GM23248 (cell line): ENCODE measurements around the gene JAK2. TPM values are rescaled to one million over a fixed set of nuclear protein-coding genes. Genes with fewer than 3 reads are reported as not detected.
"Not testable (repeated sequence)": the region's sequence is repeated elsewhere in the genome, so short reads cannot be mapped to it uniquely, and the experiment has no call there.

Source experiments
- DNase-seq: peaks from one replicate; pipeline ENCODE4 v3.0.0-alpha.2; 2015
- H2AFZ ChIP-seq: fragments of 200-600 bp; sonication (generic); 2 replicates; pipeline ENCODE4 v1.6.1; 2016; ENCODE audit warnings: antibody characterized with exemption
- H3F3A ChIP-seq: fragments of 200-600 bp; sonication (generic); 2 replicates; pipeline ENCODE4 v1.6.1; 2016; ENCODE audit warnings: mild to moderate bottlenecking, antibody characterized with exemption, mixed run types; ENCODE audit not compliant: insufficient read depth
- H3K27ac ChIP-seq: fragments of 200-600 bp; sonication (generic); 2 replicates; pipeline ENCODE4 v1.5.1; 2016; ENCODE audit warnings: mild to moderate bottlenecking
- H3K27me3 ChIP-seq: fragments of 200-600 bp; sonication (generic); replicated peaks from 2 replicates; pipeline ENCODE4 v1.6.1; 2016; ENCODE audit warnings: mild to moderate bottlenecking; ENCODE audit not compliant: insufficient read depth
- H3K36me3 ChIP-seq: fragments of 200-600 bp; sonication (generic); 2 replicates; pipeline ENCODE4 v1.6.1; 2016; ENCODE audit warnings: low read depth, mild to moderate bottlenecking
- H3K4me1 ChIP-seq: fragments of 200-600 bp; sonication (generic); 2 replicates; pipeline ENCODE4 v1.6.1; 2016; ENCODE audit warnings: mild to moderate bottlenecking; ENCODE audit not compliant: insufficient read depth
- H3K4me2 ChIP-seq: fragments of 200-600 bp; sonication (generic); one replicate; pipeline ENCODE4 v1.6.1; 2016; ENCODE audit warnings: mild to moderate bottlenecking; ENCODE audit not compliant: unreplicated experiment
- H3K4me3 ChIP-seq: fragments of 200-600 bp; sonication (generic); 2 replicates; pipeline ENCODE4 v1.5.1; 2016; ENCODE audit warnings: mild to moderate bottlenecking
- H3K79me2 ChIP-seq: fragments of 200-600 bp; sonication (generic); 2 replicates; pipeline ENCODE4 v1.6.1; 2016; ENCODE audit warnings: mild to moderate bottlenecking; ENCODE audit not compliant: insufficient read depth
- H3K9ac ChIP-seq: fragments of 200-600 bp; sonication (generic); 2 replicates; pipeline ENCODE4 v1.6.1; 2016; ENCODE audit warnings: mild to moderate bottlenecking
- H3K9me2 ChIP-seq: fragments of 200-600 bp; sonication (generic); 2 replicates; pipeline ENCODE4 v1.6.1; 2016; ENCODE audit warnings: mixed run types, mild to moderate bottlenecking, moderate library complexity; ENCODE audit not compliant: insufficient read depth
- H3K9me3 ChIP-seq: fragments of 200-600 bp; sonication (generic); one replicate; pipeline ENCODE4 v1.6.1; 2017; ENCODE audit warnings: low read depth
- H4K20me1 ChIP-seq: fragments of 200-600 bp; sonication (generic); 2 replicates; pipeline ENCODE4 v1.6.0; 2016; ENCODE audit not compliant: insufficient read depth
- EZH2 ChIP-seq: fragments of 200-600 bp; sonication (generic); IDR thresholded peaks from 2 replicates; pipeline ENCODE4 v1.6.1; 2018; ENCODE audit warnings: antibody characterized with exemption, mild to moderate bottlenecking; ENCODE audit not compliant: insufficient read depth, poor library complexity, severe bottlenecking
- EZH2phosphoT487 ChIP-seq: fragments of 200-600 bp; sonication (generic); IDR thresholded peaks from 2 replicates; pipeline ENCODE4 v1.6.1; 2018; ENCODE audit warnings: antibody characterized with exemption, moderate library complexity, mild to moderate bottlenecking, low read depth; ENCODE audit not compliant: insufficient read depth
- WGBS, 2 experiments: methylation state at CpG; one replicate each; pipeline ENCODE4 v1.1.6; 2015 to 2017; ENCODE audit warnings: low lambda C conversion rate in 2 of 2, low coverage in 1 of 2; ENCODE audit errors: missing lambda C conversion rate in 2 of 2; 5-methylcytosine and 5-hydroxymethylcytosine counted together
- in situ Hi-C: fragments of 300-500 bp; cut with MboI; formaldehyde crosslinking; loops from 2 replicates; pipeline ENCODE4 v1.15.0; 2020
- polyA plus RNA-seq: library from polyadenylated mRNA; unstranded; fragments of >200 nt; fragmentation: Nextera tagmentation; extraction: Ambion mirVana; gene quantifications from 2 replicates; pipeline ENCODE4 v1.2.1, GENCODE V29; 2016
- total RNA-seq: library from RNA; depleted of rRNA; stranded (reverse); fragments of >200 nt; shearing (Covaris generic); gene quantifications from 2 replicates; pipeline ENCODE4 v1.2.3, GENCODE V29; 2014

JAK2 gene
- total and polyA plus RNA-seq, 2 experiments from 2014 or later, result 5.0 to 6.5 TPM

DNA sequence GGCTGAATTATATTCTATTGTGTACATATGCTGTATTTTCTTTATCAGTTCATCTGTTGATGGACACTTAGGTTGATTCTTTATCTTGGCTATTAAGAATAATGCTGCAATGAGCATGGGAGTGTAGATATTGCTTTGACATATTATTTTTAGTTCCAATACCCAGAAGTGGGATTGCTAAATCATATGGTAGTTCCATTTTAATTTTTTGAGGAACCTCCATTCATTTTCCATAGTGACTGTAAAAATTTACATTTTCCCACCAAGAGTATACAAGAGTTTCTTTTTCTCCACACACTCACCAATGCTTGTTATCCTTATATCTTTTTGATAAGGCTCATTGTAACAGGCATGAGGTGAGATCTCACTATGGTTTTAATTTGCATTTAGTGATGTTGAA lies 19.4 kb downstream of the JAK2 start:
- in situ Hi-C loops, result no loop called here
- Histone ChIP-seq H2AFZ (no peak overlapping the region), H4K20me1 (no peaks in the 10 kb centered on the region)

DNA sequence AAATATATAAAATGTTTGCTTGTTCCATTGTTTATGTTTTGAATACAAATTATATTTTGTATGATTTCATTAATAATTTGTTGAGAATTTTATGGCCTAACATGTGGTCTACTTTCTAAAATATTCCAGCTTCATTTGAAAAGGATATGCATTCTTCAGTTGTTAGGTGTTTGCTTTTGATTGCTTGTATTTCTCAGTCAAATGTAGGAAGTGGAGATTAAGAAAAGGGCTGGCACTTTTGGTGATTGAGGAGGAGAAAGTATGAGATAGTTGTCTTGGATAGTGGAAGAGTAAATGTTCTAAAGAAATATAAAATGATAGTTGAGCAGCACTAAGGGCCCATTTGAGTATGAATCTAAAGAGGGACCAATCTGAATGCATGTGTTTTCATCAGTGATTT lies 23.1 kb downstream of the JAK2 start:
- Histone ChIP-seq H3K27ac (no peak overlapping the region), H4K20me1 (no peaks in the 10 kb centered on the region), H3K9me2 (no peaks in the 10 kb centered on the region), H3K4me2 (peak overlapping the region; percentile 8), H3K36me3 (no peaks in the 10 kb centered on the region), H3K27me3 (no peaks in the 10 kb centered on the region), H3K4me3 (no peak overlapping the region), H2AFZ (no peak overlapping the region), H3K9ac (no peak overlapping the region), H3K9me3 (no peaks in the 10 kb centered on the region), H3K79me2 (peaks cover 92% of the 10 kb centered on the region), H3F3A (peaks cover 14% of the 10 kb centered on the region), H3K4me1 (peaks cover 14% of the 10 kb centered on the region)
- in situ Hi-C loops, result no loop called here
- no peak for TF ChIP-seq EZH2phosphoT487
- no peak for TF ChIP-seq EZH2
- DNase-seq, result no peak

More for the DNA sequence above, 19.4 kb downstream of the JAK2 start:
- Histone ChIP-seq H3K9me3 (no peaks in the 10 kb centered on the region), H3K9me2 (no peaks in the 10 kb centered on the region), H3K4me1 (peaks cover 24% of the 10 kb centered on the region), H3K27me3 (no peaks in the 10 kb centered on the region), H3K79me2 (peaks cover 73% of the 10 kb centered on the region), H3K27ac (no peak overlapping the region), H3K9ac (no peak overlapping the region), H3F3A (peaks cover 24% of the 10 kb centered on the region), H3K36me3 (peaks cover 6% of the 10 kb centered on the region; the same call in 1 of the 2 replicates), H3K4me2 (no peak overlapping the region), H3K4me3 (no peak overlapping the region)
- DNase-seq, result no peak
- TF ChIP-seq EZH2 (no peak), EZH2phosphoT487 (no peak)

DNA sequence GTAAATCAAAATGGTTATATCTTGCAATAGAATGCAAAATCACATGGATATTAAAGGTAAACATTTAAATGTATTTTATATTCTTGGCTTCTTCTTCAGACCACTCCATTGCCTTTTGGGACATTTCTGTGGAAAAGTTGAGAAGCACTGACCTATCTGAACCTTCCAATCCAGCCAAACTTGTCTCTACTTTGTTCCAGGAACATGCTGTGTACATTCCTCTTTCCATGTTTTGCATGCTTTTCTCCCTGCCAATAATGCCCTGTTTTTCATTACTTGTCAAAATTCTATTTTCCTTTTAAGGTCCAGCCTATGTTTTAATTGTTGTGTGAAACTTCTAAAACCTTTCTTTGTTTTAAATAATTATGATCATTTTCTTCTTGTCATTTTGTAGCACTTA lies 28.3 kb downstream of the JAK2 start:
- Histone ChIP-seq H3K27ac (no peak overlapping the region), H3K4me1 (peaks cover 6% of the 10 kb centered on the region), H3K79me2 (peaks cover 89% of the 10 kb centered on the region), H3K36me3 (no peaks in the 10 kb centered on the region; the same call in 1 of the 2 replicates), H3K4me3 (no peak overlapping the region), H2AFZ (no peak overlapping the region), H3K9ac (no peak overlapping the region), H3F3A (peaks cover 7% of the 10 kb centered on the region; the same call in 1 of the 2 replicates), H3K9me3 (no peaks in the 10 kb centered on the region), H3K27me3 (no peaks in the 10 kb centered on the region), H3K9me2 (no peaks in the 10 kb centered on the region), H3K4me2 (no peak overlapping the region), H4K20me1 (no peaks in the 10 kb centered on the region)
- in situ Hi-C loops, result no loop called here
- TF ChIP-seq EZH2phosphoT487 (no peak), EZH2 (no peak)
- DNase-seq, result no peak

DNA sequence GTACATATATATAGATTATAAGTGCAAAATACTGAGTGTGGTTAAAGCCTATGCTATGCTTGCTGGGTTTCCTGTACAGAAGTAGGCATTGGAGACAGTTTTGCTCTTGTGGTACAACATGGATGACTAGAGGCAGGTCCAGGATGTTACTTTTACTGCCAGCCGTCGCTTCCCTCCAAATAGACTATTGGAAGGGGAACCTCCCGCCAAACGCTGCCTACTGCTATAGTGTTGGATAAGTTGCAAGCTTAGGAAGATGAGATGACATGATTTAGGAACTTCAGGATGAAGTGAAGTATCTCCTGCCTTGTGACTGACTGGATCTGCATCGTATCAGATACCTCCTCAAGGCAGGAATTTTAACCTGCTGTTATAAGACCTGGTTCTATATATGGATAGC lies 30.9 kb downstream of the JAK2 start:
- TF ChIP-seq EZH2, result no peak
- Histone ChIP-seq H3K4me1 (no peaks in the 10 kb centered on the region), H3K79me2 (peaks cover 89% of the 10 kb centered on the region), H3K27me3 (no peaks in the 10 kb centered on the region), H3K27ac (no peak overlapping the region), H2AFZ (no peak overlapping the region), H4K20me1 (no peaks in the 10 kb centered on the region), H3K36me3 (no peaks in the 10 kb centered on the region; the same call in 1 of the 2 replicates), H3K4me2 (no peak overlapping the region), H3K9me2 (no peaks in the 10 kb centered on the region), H3F3A (no peaks in the 10 kb centered on the region), H3K9me3 (no peaks in the 10 kb centered on the region), H3K9ac (no peak overlapping the region), H3K4me3 (no peak overlapping the region)
- DNase-seq, result no peak
- in situ Hi-C loops, result no loop called here
- WGBS, 2 experiments, result 95 to 97% methylated on average over 5 of the region's 5 CpGs

DNA sequence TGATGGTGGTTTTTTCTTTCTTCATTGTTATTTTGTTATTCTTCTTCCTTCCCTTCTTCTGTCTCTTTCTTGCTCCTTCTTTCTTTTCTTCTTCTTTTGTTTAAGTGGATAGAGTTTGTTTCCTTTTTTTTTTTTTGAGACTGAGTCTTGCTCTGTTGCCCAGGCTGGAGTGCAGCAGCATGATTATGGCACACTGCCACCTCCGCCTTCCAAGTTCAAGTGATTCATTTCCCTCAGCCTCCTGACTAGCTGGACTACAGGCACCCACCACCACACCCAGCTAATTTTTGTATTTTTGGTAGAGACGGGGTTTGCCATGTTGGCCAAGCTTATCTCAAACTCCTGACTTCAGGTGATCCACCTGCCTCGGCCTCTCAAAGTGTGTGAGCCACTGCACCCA lies 40.3 kb downstream of the JAK2 start:
- peaks cover 33% of the 10 kb centered on the region for H3K79me2 ChIP-seq
- H3K4me1 ChIP-seq, result no peaks in the 10 kb centered on the region
- no peaks in the 10 kb centered on the region for H3K9me2 ChIP-seq
- no peak overlapping the region for H3K4me2 ChIP-seq
- no peaks in the 10 kb centered on the region for H3K9me3 ChIP-seq
- peak; percentile 6 for DNase-seq
- H3F3A ChIP-seq, result no peaks in the 10 kb centered on the region
- no peak overlapping the region for H3K27ac ChIP-seq
- in situ Hi-C loops, result no loop called here
- 64 to 67% methylated on average over 3 of the region's 3 CpGs for WGBS, 2 experiments
- TF ChIP-seq EZH2 (no peak), EZH2phosphoT487 (no peak)
- H4K20me1 ChIP-seq, result no peaks in the 10 kb centered on the region
- H3K36me3 ChIP-seq, result peaks cover 11% of the 10 kb centered on the region; the same call in 1 of the 2 replicates
- H3K9ac ChIP-seq, result no peak overlapping the region
- no peak overlapping the region for H3K4me3 ChIP-seq
- H3K27me3 ChIP-seq, result no peaks in the 10 kb centered on the region
- no peak overlapping the region for H2AFZ ChIP-seq

DNA sequence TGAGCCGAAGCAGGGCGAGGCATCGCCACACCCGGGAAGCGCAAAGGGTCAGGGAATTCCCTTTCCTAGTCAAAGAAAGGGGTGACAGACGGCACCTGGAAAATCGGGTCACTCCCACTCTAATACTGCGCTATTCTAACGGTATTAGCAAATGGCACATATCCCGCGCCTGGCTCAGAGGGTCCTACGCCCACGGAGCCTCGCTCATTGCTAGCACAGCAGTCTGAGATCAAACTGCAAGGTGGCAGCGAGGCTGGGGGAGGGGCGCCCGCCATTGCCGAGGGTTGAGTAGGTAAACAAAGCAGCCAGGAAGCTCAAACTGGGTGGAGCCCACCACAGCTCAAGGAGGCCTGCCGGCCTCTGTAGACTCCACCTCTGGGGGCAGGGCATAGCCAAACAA lies 46.9 kb downstream of the JAK2 start:
- peaks cover 14% of the 10 kb centered on the region; the same call in 1 of the 2 replicates for H3K36me3 ChIP-seq
- H3K4me2 ChIP-seq, H3K27ac ChIP-seq, H3K9me2 ChIP-seq, H3F3A ChIP-seq, H3K4me1 ChIP-seq, H2AFZ ChIP-seq, H4K20me1 ChIP-seq, H3K9me3 ChIP-seq, H3K4me3 ChIP-seq, DNase-seq, H3K9ac ChIP-seq, in situ Hi-C loops, H3K27me3 ChIP-seq: not testable (repeated sequence)
- WGBS, 2 experiments, result 96 to 97% methylated on average over 19 of the region's 19 CpGs
- H3K79me2 ChIP-seq, result peaks cover 15% of the 10 kb centered on the region; the same call in 1 of the 2 replicates
